HCT116 (cell line): ENCODE data around the gene HAAO. TPM values are rescaled to one million over a fixed set of nuclear protein-coding genes. Genes with fewer than 3 reads are reported as not detected.
"Not testable (repeated sequence)": the region's sequence is repeated elsewhere in the genome, so short reads cannot be mapped to it uniquely, and the experiment has no call there.

Source experiments
- ATAC-seq: fragments of 200-7000 bp; cut with Tn5 transposase; 2 replicates; pipeline ENCODE4 v1.9.1; 2020; ENCODE audit warnings: mild to moderate bottlenecking, moderate library complexity
- BruUV-seq: library from RNA; stranded (reverse); fragments of 400-500 nt; replicated peaks from 2 replicates; lab custom pipeline; 2021; lab: Mats Ljungman, UMichigan
- CTCF ChIA-PET: fragments of 300-600 bp; sonication (Branson Sonifier 250); formaldehyde crosslinking; loops from one replicate; lab custom pipeline; 2021; ENCODE audit warnings: antibody characterized with exemption; lab: Charles Lee
- POLR2A ChIA-PET: fragments of 300-600, 350-600 bp; sonication (Branson Sonifier 250); formaldehyde crosslinking; loops from one replicate; lab custom pipeline; 2021; ENCODE audit warnings: antibody characterized with exemption; lab: Charles Lee
- RAD21 ChIA-PET, 2 experiments: fragments of 300-600 bp; sonication (Branson Sonifier 250); formaldehyde crosslinking; loops; one replicate each; lab custom pipeline; 2023; ENCODE audit warnings: low total read pairs in 2 of 2; ENCODE audit not compliant: uncharacterized antibody in 2 of 2, unreplicated experiment in 2 of 2, low non-redundant PET in 1 of 2; lab: Charles Lee
- DNase-seq: peaks from one replicate; pipeline ENCODE4 v3.0.0-alpha.2; 2010; ENCODE audit warnings: low read depth, low spot score
- H2AFZ ChIP-seq: fragments of 200-600 bp; shearing (Covaris generic), sonication (generic); 2 replicates; pipeline ENCODE4 v1.6.1; 2017; ENCODE audit warnings: low read depth, mixed run types, mixed read lengths, antibody characterized with exemption, low read length; ENCODE audit not compliant: poor library complexity, severe bottlenecking
- H3K27ac ChIP-seq: 2 replicates; pipeline ENCODE4 v1.5.1; 2012; ENCODE audit warnings: low read depth, low read length
- H3K27me3 ChIP-seq: fragments of 200-600 bp; sonication (generic); 2 replicates; pipeline ENCODE4 v1.6.1; 2016; ENCODE audit warnings: mixed run types, low read length, mixed read lengths; ENCODE audit not compliant: insufficient read depth
- H3K36me3 ChIP-seq, 2 experiments: fragments of 200-500 bp in 1 of 2; fragments of 200-600 bp in 1 of 2; sonication (Bioruptor generic) in 1 of 2; sonication (generic) in 1 of 2; 2 replicates each; pipeline versions ENCODE4 v1.5.1 to v1.6.1; 2014 to 2016; ENCODE audit warnings: low read length in 2 of 2, inconsistent platforms in 1 of 2, mixed read lengths in 1 of 2, mixed run types in 1 of 2; ENCODE audit not compliant: insufficient read depth in 2 of 2, control insufficient read depth in 1 of 2
- H3K4me1 ChIP-seq, 2 experiments: fragments of 200-600 bp in 1 of 2; sonication (generic) in 1 of 2; 2 replicates each; pipeline versions ENCODE4 v1.5.1 to v1.6.1; 2012 to 2017; ENCODE audit warnings: low read length in 2 of 2, inconsistent platforms in 1 of 2, mild to moderate bottlenecking in 1 of 2, mixed read lengths in 1 of 2, mixed run types in 1 of 2, moderate library complexity in 1 of 2; ENCODE audit not compliant: insufficient read depth in 2 of 2, control insufficient read depth in 1 of 2
- H3K4me2 ChIP-seq: fragments of 200-600 bp; sonication (generic); 2 replicates; pipeline ENCODE4 v1.6.1; 2017; ENCODE audit warnings: mixed run types, low read length, mixed read lengths
- H3K4me3 ChIP-seq, 2 experiments: fragments of 200-600 bp in 1 of 2; sonication (generic) in 1 of 2; replicated peaks in 1 of 2; 2 replicates each; pipeline ENCODE4 v1.5.1; 2011 to 2016; ENCODE audit warnings: low read length in 2 of 2, control low read depth in 1 of 2, low read depth in 1 of 2, mild to moderate bottlenecking in 1 of 2, mixed read lengths in 1 of 2, mixed run types in 1 of 2
- H3K79me2 ChIP-seq: fragments of 200-600 bp; sonication (generic); 2 replicates; pipeline ENCODE4 v1.6.1; 2017; ENCODE audit warnings: mild to moderate bottlenecking, mixed run types, low read length, moderate library complexity, mixed read lengths; ENCODE audit not compliant: insufficient read depth
- H3K9ac ChIP-seq: fragments of 200-600 bp; sonication (generic); 2 replicates; pipeline ENCODE4 v1.6.1; 2016; ENCODE audit warnings: low read length, mixed read lengths
- H3K9me2 ChIP-seq: fragments of 200-600 bp; sonication (generic), shearing (Covaris generic); 2 replicates; pipeline ENCODE4 v1.6.1; 2017; ENCODE audit warnings: mixed run types, mild to moderate bottlenecking, moderate library complexity; ENCODE audit not compliant: insufficient read depth
- H3K9me3 ChIP-seq, 2 experiments: fragments of 200-500 bp in 1 of 2; fragments of 200-600 bp in 1 of 2; sonication (Bioruptor generic) in 1 of 2; sonication (generic) in 1 of 2; 2 replicates each; pipeline ENCODE4 v1.6.1; 2014 to 2017; ENCODE audit warnings: low read length in 2 of 2, mixed read lengths in 2 of 2, inconsistent platforms in 1 of 2, low read depth in 1 of 2, mild to moderate bottlenecking in 1 of 2, mixed run types in 1 of 2, moderate library complexity in 1 of 2; ENCODE audit not compliant: control insufficient read depth in 1 of 2, insufficient read depth in 1 of 2
- H4K20me1 ChIP-seq: fragments of 200-600 bp; sonication (generic), shearing (Covaris generic); 2 replicates; pipeline ENCODE4 v1.6.1; 2017; ENCODE audit warnings: mixed run types, mild to moderate bottlenecking, moderate library complexity; ENCODE audit not compliant: insufficient read depth
- CEBPB ChIP-seq: IDR thresholded peaks from 2 replicates; pipeline ENCODE4 v1.6.1; 2012; ENCODE audit warnings: low read depth
- EZH2phosphoT487 ChIP-seq: fragments of 200-600 bp; IDR thresholded peaks from 2 replicates; pipeline ENCODE4 v1.6.1; 2018; ENCODE audit warnings: antibody characterized with exemption, borderline replicate concordance
- YY1 ChIP-seq: IDR thresholded peaks from 2 replicates; pipeline ENCODE4 v1.6.1; 2011; ENCODE audit warnings: low read length, low read depth, moderate library complexity, mild to moderate bottlenecking; ENCODE audit not compliant: insufficient replicate concordance; ENCODE audit errors: extremely low read depth
- intact Hi-C: fragments of 100-400 bp; cut with micrococcal nuclease; formaldehyde crosslinking; loops from 2 replicates; pipeline ENCODE4 v1.10.0; 2022
- total RNA-seq: library from RNA; stranded (reverse); gene quantifications from one replicate; pipeline ENCODE4 v1.2.1, GENCODE V29; 2021; ENCODE audit not compliant: unreplicated experiment

The HAAO gene
- total RNA-seq, 1 experiment from 2014 or later, result not detected

DNA sequence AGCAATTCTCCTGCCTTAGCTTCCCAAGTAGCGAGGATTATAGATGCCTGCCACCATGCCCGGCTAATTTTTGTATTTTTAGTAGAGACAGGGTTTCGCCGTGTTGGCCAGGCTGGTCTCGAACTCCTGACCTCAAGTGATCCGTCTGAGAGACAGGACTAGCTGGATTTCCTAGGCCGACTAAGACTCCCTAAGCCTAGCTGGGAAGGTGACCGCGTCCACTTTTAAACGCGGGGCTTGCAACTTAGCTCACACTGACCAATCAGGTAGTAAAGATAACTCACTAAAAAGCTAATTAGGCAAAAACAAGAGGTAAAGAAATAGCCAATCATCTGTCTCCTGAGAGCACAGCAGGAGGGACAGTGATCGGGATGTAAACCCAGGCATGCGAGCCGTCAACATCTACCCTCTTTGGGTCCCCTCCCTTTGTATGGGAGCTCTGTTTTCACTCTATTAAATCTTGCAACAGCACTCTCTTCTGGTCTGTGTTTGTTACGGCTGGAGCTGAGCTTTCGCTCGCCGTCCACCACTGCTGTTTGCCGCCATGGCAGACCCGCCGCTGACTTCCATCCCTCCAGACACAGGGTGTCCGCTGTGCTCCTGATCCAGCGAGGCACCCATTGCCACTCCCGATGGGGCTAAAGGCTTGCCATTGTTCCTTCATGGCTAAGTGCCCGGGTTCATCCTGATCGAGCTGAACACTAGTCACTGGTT lies 39.3 kb upstream of the HAAO start:
- ATAC-seq, H3K36me3 ChIP-seq, intact Hi-C loops, H3K27me3 ChIP-seq, H3K79me2 ChIP-seq, CTCF ChIA-PET, RAD21 ChIA-PET, H3K9me3 ChIP-seq, H2AFZ ChIP-seq, H4K20me1 ChIP-seq, H3K4me3 ChIP-seq, H3K4me2 ChIP-seq, H3K9me2 ChIP-seq, H3K27ac ChIP-seq, POLR2A ChIA-PET, BruUV-seq, H3K9ac ChIP-seq, DNase-seq: not testable (repeated sequence)
- H3K4me1 ChIP-seq, result peaks cover 4 to 20% of the 10 kb centered on the region in 2 experiments; a peak in 3 of 4 replicates

DNA sequence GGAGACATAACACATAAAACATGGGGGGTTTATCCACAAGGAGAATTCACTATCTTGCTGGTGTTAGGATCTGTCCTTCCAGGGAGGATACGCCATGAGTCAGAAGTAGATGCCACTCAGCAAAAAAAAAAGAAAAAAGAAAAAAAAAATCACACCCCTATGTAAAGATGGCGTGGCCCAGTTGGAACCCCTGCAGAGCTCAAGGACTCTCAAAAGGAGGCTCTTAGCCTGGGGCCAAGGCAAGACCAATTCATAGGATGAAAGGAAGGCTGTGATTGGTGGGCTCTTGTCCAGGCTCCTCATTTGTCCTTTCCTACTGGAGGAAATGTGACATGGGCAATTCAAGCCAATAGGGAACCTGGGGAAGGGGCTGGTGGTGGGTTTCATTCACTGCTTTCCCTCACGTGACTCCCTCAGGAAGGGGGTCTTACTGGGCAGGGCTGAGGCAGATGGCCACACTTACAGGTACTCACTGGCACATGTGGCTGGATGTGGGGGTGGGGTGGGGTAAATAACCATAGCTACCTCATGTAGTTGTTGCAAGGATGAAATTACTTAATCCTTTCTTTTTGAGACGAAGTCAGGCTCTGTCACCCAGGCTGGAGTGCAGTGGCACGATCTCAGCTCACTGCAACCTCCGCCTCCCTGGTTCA lies 38.7 kb upstream of the HAAO start:
- ChIA-PET POLR2A (no interaction called here), CTCF (interaction anchor here (1.2 to 1.6 kb wide), 2 partner anchors 20 to 398 kb away, joined by 3 to 4 read pairs; no protein-coding TSS in a partner anchor), RAD21 (no interaction called here)
- BruUV-seq, result no TSS peak
- Histone ChIP-seq H3K9me3 (no peaks in the 10 kb centered on the region), H3K4me2 (no peak overlapping the region), H3K4me1 (peaks cover 2 to 16% of the 10 kb centered on the region in 2 experiments; a peak in 2 of 4 replicates), H3K36me3 (no peaks in the 10 kb centered on the region), H3K79me2 (no peaks in the 10 kb centered on the region), H3K9ac (no peak overlapping the region), H3K27ac (no peak overlapping the region), H3K9me2 (no peaks in the 10 kb centered on the region), H2AFZ (no peak overlapping the region), H4K20me1 (no peaks in the 10 kb centered on the region), H3K4me3 (no peak overlapping the region), H3K27me3 (no peaks in the 10 kb centered on the region)
- no peak for ATAC-seq
- intact Hi-C loops, result no loop called here
- no peak for TF ChIP-seq YY1
- no peak for TF ChIP-seq CEBPB
- no peak for TF ChIP-seq EZH2phosphoT487
- DNase-seq, result no peak
